Right atrium auricular region (tissue), 2 donors: Measurements from ENCODE around the gene ARHGAP5. TPM values are rescaled to one million over a fixed set of nuclear protein-coding genes. Genes with fewer than 3 reads are reported as not detected.

Source experiments
- DNase-seq: peaks from one replicate; pipeline ENCODE4 v3.0.0-alpha.2; 2019; ENCODE audit warnings: low spot score
- H3K27ac ChIP-seq, 2 donors: fragments of 200-600 bp; sonication (generic); 1 replicate in 1 of 2; 2 replicates in 1 of 2; pipeline ENCODE4 v1.5.1; 2016 to 2019
- H3K27me3 ChIP-seq, 2 donors: fragments of 200-600 bp; sonication (generic); one replicate each; pipeline versions ENCODE4 v1.5.1 to v1.6.0; 2017 to 2019
- H3K36me3 ChIP-seq: fragments of 200-600 bp; sonication (generic); one replicate; pipeline ENCODE4 v1.5.1; 2016
- H3K4me1 ChIP-seq, 2 donors: fragments of 200-600 bp; sonication (generic); one replicate each; pipeline versions ENCODE4 v1.5.1 to v1.6.0; 2017 to 2019
- H3K4me3 ChIP-seq, 2 donors: fragments of 200-600 bp; sonication (generic); 1 replicate in 1 of 2; 2 replicates in 1 of 2; pipeline ENCODE4 v1.5.1; 2017 to 2019; ENCODE audit warnings: mild to moderate bottlenecking in 1 of 2, moderate library complexity in 1 of 2
- H3K9me3 ChIP-seq, 2 donors: fragments of 200-600 bp; sonication (generic); one replicate each; pipeline ENCODE4 v1.5.1; 2019
- CTCF ChIP-seq, 2 donors: fragments of 200-600 bp; sonication (generic); IDR thresholded peaks; one replicate each; pipeline ENCODE4 v1.5.1; 2019; ENCODE audit warnings: antibody characterized with exemption in 2 of 2
- total RNA-seq, 2 donors: library from RNA; depleted of rRNA; stranded (reverse); fragments of >200 nt; gene quantifications; one replicate each; pipeline ENCODE4 v1.1.0, GENCODE V29; 2016

The ARHGAP5 gene
- total RNA-seq, 2 donors from 2014 or later: 145 to 160 TPM

DNA sequence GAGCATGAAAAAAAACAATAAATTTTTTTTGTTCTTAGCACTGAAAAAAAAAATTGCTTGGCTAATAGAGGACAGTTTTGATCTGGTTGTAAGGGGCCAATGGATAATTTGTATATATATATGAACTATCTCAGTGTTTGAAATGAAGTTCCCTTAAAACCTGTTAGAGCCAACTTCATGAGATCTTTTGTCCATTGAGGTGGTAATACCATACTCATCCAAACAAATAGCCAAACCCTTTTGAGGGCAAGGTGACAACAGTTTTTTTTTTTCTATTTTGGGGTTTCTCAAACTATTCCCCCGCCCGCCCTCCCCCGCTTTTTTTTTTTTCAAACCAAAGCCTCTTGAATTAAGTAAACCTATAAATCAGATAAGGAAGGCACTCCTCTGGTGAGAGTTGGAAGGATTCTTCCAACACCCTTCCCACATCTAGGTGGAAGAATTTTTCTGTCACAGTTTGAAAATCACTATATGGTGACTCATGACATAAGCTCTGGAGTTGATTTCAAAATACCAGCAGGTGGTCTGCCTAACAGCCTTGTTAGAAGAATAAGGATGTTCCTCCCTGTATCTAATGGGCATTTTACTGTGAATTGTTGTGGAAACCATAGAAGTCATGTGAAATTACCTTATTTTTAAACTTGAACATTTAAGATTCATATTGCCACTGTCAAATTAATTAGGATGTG is 10.2 kb downstream of the ARHGAP5 start:
- Histone ChIP-seq H3K36me3 (peaks cover 14% of the 10 kb centered on the region), H3K4me1 (peaks cover 0 to 35% of the 10 kb centered on the region in 2 donors), H3K27ac (no peak overlapping the region), H3K9me3 (no peaks in the 10 kb centered on the region), H3K27me3 (no peaks in the 10 kb centered on the region), H3K4me3 (no peak overlapping the region)
- TF ChIP-seq CTCF (IDR thresholded peaks at IDR 0.05): no peak
- no peak for DNase-seq

DNA sequence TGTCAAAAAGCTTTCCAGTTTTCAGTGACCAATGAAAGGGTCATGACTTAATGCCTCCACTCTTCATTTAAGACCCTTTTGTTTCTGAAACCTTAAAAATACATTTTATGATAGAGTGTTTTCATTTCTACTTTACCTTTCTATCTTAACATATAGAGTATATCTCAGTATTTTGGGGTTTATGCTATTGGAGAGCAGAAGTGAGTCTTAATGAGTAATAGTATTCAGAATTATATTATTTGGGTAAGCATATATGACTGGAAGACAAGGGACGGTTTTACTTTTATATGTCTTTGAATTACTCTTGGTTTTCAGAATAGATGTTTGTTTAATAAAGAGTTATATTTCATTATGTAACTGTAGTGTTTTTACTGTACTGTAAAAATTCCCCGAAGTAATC is 10.8 kb downstream of the ARHGAP5 start:
- no peak overlapping the region for H3K27ac ChIP-seq
- peaks cover 0 to 29% of the 10 kb centered on the region in 2 donors for H3K4me1 ChIP-seq
- TF ChIP-seq CTCF (IDR thresholded peaks at IDR 0.05): no peak
- DNase-seq: no peak
- H3K27me3 ChIP-seq: no peaks in the 10 kb centered on the region
- no peak overlapping the region for H3K4me3 ChIP-seq
- no peaks in the 10 kb centered on the region for H3K9me3 ChIP-seq
- peaks cover 16% of the 10 kb centered on the region for H3K36me3 ChIP-seq

DNA sequence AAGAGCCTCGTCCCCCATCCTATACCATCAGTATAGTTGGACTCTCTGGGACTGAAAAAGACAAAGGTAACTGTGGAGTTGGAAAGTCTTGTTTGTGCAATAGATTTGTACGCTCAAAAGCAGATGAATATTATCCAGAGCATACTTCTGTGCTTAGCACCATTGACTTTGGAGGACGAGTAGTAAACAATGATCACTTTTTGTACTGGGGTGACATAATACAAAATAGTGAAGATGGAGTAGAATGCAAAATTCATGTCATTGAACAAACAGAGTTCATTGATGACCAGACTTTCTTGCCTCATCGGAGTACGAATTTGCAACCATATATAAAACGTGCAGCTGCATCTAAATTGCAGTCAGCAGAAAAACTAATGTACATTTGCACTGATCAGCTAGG is 13.6 kb downstream of the ARHGAP5 start:
- Histone ChIP-seq H3K9me3 (no peaks in the 10 kb centered on the region), H3K27me3 (no peaks in the 10 kb centered on the region), H3K4me3 (no peak overlapping the region), H3K36me3 (peaks cover 23% of the 10 kb centered on the region), H3K4me1 (peaks cover 0 to 14% of the 10 kb centered on the region in 2 donors), H3K27ac (no peak overlapping the region)
- TF ChIP-seq CTCF (IDR thresholded peaks at IDR 0.05): no peak
- DNase-seq: no peak

- no peaks in the 10 kb centered on the region for H3K9me3 ChIP-seq
- H3K27me3 ChIP-seq: no peaks in the 10 kb centered on the region
- no peak for TF ChIP-seq CTCF (IDR thresholded peaks at IDR 0.05)
- H3K4me1 ChIP-seq: peaks cover 0 to 8% of the 10 kb centered on the region in 2 donors
- peaks cover 5% of the 10 kb centered on the region for H3K36me3 ChIP-seq
- no peak overlapping the region for H3K27ac ChIP-seq
- H3K4me3 ChIP-seq: no peak overlapping the region
- DNase-seq: no peak
Measured at GRCh38 chr14:32099473-32099872, 22.4 kb downstream of the ARHGAP5 start.

- Histone ChIP-seq H3K27me3 (no peaks in the 10 kb centered on the region), H3K9me3 (no peaks in the 10 kb centered on the region), H3K36me3 (peaks cover 5% of the 10 kb centered on the region), H3K4me1 (peaks cover 0 to 15% of the 10 kb centered on the region in 2 donors), H3K4me3 (no peak overlapping the region), H3K27ac (no peak overlapping the region)
- DNase-seq: no peak
- TF ChIP-seq CTCF (IDR thresholded peaks at IDR 0.05): no peak
Measured at GRCh38 chr14:32100175-32100574, 23.1 kb downstream of the ARHGAP5 start.
